GM12891 (cell line): Measurements from ENCODE around the gene INO80C.
"Not testable (repeated sequence)": the region's sequence is repeated elsewhere in the genome, so short reads cannot be mapped to it uniquely, and the experiment has no call there.

ENCODE experiments used
- DNase-seq: peaks from one replicate; pipeline ENCODE4 v3.0.0; 2011; ENCODE audit warnings: low spot score; ENCODE audit not compliant: insufficient read length
- FAIRE-seq: peaks from 2 replicates; lab custom pipeline; 2011; peaks lifted over from hg19 to GRCh38; lab: Jason Lieb, UNC
- PAX5 ChIP-seq: IDR thresholded peaks from 2 replicates; pipeline ENCODE4 v1.6.1; 2011; ENCODE audit warnings: low read length, moderate library complexity, mild to moderate bottlenecking; ENCODE audit not compliant: insufficient read depth, severe bottlenecking
- POLR2A ChIP-seq: IDR thresholded peaks from 2 replicates; pipeline ENCODE4 v1.6.1; 2011; ENCODE audit warnings: low read depth, low read length, control low read depth
- POLR2AphosphoS5 ChIP-seq: IDR thresholded peaks from 2 replicates; pipeline ENCODE4 v1.6.1; 2011; ENCODE audit warnings: low read depth, low read length, control low read depth
- POU2F2 ChIP-seq: IDR thresholded peaks from 2 replicates; pipeline ENCODE4 v1.6.1; 2011; ENCODE audit warnings: low read depth, mild to moderate bottlenecking, control low read depth, low read length, moderate library complexity
- SPI1 ChIP-seq: IDR thresholded peaks from 2 replicates; pipeline ENCODE4 v1.6.1; 2011; ENCODE audit warnings: low read depth, low read length, control low read depth
- TAF1 ChIP-seq: IDR thresholded peaks from 2 replicates; pipeline ENCODE4 v1.6.1; 2011; ENCODE audit warnings: low read depth, low read length, control low read depth

INO80C gene

DNA sequence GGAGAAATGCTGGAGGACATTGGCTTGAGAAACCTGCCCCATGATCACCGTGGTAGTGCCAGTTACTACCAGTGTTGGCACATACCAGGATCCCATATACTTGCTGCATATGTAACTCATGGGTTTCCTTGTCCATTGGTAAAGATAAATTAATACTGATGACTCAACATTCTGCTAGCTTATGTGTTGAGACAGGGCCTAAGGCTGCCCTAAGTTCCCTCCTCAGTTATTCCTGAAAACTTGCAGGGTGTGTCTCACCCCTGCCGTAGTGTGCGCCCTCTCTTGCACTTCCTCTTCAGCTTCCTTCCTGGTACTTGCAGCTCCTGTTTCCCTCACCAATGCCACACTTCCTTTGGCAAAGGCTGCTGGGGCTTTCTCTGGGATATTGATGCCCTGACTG is 4.3 kb upstream of the INO80C start:
- TF ChIP-seq TAF1 (no peak), PAX5 (no peak), SPI1 (no peak), POLR2AphosphoS5 (no peak)
- DNase-seq (no peak), FAIRE-seq (no peak)

DNA sequence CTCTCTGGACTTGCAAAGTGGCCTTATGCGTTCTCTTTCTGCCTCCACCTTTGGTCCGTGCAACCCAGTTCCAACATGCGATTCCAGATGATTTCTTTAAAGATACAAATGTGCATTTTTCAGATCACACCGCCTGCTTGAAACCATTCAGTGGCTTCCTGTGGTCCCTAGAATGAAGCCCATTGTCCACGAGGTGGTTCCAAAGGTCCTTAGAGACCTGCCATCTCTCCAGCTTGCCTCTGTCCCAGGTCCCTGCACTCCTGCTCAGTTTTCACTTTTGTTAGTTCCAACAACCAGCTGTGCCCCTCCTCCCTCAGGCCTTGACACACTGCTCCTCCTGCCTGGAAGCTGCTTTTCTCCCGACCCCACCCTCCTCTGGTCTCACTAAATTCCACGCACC is 3.6 kb upstream of the INO80C start:
- FAIRE-seq, result no peak
- no peak for TF ChIP-seq SPI1
- no peak for TF ChIP-seq TAF1
- TF ChIP-seq POLR2A, result no peak
- TF ChIP-seq PAX5, result no peak
- TF ChIP-seq POU2F2, result no peak
- no peak for TF ChIP-seq POLR2AphosphoS5
- DNase-seq, result no peak

DNA sequence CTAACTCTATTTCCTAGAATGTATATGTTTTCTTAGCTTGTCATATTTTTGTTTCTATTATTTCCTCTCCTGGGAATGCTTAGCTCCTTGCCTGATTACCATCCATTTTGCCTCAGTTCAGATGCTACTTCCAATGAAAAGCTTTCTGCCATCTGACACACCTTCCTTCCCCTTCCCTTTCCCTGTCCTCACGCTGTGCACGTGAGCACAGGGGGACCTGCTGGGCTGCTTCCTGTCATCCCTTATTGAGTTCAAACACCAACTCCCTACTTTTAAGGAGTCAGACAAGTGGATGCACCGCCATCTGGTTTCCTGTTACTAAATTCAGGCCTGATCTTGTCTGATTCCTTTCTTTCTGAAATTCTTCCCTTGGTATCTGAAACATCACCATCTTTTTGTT is 2.4 kb upstream of the INO80C start:
- DNase-seq, result no peak
- TF ChIP-seq TAF1, result no peak
- no peak for TF ChIP-seq PAX5
- no peak for TF ChIP-seq POU2F2
- no peak for TF ChIP-seq POLR2A
- no peak for TF ChIP-seq SPI1
- no peak for TF ChIP-seq POLR2AphosphoS5
- no peak for FAIRE-seq

DNA sequence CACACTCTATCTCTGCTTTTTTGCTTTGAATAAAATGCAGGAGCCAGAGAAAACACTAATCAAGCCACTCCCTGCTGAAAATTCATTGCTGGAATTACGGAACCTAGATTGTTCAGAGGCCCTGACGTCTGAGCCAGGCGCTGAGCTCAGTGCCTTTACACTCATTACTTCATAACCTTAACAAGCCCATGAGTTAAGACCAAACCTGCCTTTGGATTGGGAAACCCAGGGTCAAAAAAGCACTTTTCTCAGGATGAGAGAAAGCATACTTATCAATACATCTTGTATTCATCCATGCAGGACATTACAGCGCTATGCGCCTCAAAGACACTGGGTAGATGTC is 762 bp downstream of the INO80C start:
- FAIRE-seq (peak; percentile 54), DNase-seq (no peak)
- TF ChIP-seq TAF1 (no peak), SPI1 (no peak), POU2F2 (no peak), POLR2A (no peak), PAX5 (no peak), POLR2AphosphoS5 (no peak)

DNA sequence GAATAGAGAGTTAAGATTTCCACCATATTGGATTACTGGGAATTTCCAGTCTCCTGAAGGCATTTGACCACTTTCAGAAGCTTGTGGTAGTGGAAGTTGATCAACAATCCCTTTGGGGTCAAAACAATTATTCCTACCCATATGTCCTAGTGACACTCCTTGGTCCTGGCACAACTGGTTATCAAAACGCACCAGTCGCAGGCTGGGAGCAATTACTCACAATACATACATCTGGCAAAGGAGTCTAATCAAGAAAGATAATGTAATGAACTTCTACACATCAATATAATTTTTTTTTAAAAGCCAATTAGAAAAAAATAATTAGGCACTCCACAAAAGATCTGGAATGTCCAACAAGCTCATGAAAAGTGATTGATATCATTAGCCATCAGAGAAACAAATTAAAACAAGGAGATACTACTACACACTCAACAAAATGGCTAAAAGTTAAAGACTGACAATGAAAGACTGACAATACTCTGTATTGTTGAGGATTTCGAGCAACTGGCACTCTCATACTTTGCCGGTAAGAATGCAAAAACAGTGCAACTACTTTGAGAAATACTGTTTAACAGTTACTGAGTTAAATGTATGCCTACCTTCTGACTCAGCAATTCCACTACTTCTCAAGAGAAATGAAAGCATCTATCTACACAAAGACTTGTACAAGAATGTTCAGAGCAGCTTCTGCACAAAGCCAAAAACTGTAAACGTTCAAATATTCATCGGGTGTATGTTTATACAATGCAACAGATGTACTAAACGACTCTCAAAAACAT is 2.0 kb downstream of the INO80C start:
- TF ChIP-seq TAF1 (no peak), PAX5 (no peak), POLR2A (no peak)
- no peak for DNase-seq
- FAIRE-seq, result no peak

DNA sequence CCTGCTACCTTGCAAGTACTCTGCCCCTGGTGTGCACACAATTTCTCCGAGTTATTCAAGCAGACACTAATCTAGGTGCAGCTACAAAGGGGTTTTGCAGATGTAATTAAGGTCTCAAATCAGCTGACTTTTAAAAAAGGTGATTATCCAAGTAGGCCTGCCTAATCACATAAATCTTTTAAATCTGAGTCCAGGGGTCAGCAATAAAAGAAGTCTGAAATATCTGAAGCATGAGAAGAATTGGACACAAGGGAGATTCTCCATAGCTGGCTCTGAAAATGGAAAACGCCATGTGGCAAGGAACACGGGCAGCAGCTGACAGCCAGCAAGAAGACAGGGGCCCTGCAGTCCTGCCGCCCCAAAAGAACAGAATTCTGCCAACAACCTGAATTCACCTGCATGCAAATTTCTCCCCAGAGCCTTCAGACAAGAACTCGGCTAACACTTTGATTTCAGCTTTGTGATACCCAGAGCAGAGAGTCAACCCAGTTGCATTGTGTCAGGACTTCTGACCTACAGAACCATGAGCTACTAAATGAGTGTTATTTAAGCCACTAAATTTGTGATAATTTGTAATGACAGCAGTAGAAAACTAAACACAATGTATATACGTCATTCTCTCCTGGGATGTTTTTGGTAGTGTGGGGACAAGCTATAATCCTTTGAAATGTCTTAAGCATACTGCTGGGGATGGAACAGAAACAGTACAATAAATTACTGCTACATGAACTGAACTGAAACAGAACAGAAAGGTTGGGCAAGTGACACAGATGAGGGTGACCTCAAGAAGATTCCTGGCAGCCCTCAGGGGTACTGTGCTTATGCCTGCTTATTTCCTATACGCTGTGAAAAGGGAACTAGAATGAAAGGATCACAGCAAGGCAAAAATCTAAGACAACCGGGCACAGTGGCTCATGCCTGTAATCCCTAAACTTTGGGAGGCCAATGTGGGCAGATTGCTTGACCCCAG is 3.2 kb downstream of the INO80C start:
- DNase-seq, result no peak
- TF ChIP-seq POU2F2, result no peak
- no peak for TF ChIP-seq POLR2A
- no peak for FAIRE-seq

DNA sequence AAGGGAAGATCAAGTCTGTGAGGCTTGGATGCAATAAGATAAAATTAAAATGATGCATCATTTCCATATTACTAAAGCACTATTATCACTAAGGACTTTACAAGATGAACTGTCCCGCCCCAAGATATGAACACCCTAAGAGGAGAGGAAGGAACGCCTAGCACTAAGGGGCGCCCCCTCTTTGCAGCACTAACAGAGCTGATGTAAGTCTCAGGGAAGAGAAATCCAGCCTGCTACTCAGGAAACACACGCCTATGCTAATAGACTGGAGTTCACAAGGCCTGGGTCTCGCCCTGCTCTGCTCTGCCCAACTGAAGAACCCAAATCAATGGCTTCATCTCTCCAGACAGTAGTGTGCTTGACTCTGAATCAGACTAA is 6.1 kb downstream of the INO80C start:
- no peak for FAIRE-seq
- TF ChIP-seq PAX5, result no peak
- TF ChIP-seq TAF1, result no peak
- TF ChIP-seq POU2F2, result no peak
- no peak for TF ChIP-seq POLR2A
- no peak for TF ChIP-seq POLR2AphosphoS5
- TF ChIP-seq SPI1, result no peak
- DNase-seq, result no peak

DNA sequence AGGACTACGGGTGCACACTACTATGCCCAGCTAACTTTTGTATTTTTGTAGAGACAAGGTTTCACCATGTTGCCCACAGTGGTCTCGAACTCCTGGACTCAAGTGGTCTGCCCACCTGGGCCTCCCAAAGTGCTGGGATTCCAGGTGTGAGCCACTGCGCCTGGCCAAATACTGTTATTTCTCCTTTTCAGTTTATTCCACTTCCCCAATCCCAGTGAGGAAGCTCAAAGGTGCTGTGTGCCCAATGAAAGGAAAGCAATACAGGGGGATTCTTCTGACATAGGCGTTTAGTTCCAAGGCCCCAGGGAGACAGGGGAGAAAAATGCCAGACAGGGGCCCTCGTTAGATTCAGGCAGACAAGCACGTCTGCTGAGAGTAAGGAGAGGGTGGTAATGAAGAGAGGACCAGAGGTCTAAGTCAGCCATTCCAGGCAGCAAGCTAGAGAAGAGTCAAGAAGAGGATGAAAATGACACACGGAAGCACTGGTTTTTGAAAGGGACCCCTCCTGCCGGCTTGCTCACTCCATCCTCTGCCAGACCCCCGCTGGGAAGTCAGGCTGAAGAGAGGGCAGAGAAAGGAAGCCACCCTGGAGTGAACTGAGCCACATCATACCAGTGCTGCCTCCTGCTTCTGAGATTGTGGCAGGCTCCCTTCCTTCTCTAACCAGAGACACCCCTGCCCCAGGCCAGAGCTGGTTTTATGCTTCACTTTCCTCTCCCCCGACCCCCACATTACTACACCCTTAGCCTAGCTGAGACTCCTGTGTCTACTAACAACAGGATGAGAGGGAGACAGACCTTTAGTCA is 6.7 kb downstream of the INO80C start:
- FAIRE-seq (no peak), DNase-seq (no peak)
- TF ChIP-seq POLR2AphosphoS5 (no peak), PAX5 (no peak), SPI1 (no peak), TAF1 (no peak), POU2F2 (no peak), POLR2A (no peak)

DNA sequence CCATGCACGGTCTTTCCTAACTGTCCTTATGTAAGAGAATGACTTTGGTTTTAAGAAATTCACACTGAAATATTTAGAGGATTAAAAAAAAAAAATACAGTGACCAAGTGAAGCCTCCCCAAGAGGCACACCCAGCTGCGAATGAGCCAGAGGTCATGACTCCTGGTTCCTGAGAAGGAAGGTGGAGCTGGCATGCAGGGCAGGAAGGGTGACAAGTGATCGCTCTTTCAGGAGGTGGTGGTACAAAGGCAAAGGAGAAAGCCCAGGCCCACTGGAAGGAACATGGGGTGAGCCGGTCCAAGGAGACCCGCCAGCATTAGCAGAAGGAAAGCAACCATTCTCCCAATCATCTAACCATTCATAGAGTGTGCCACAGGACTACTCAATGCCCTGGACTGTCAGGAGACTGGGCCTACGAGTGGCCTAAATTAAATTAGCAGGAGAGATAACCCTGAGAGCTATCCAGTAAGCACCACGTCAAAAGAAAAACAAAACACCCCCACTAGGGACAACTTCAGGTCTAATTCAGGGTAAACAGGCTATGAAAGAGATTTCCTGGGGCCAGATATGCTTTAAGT is 7.8 kb downstream of the INO80C start:
- FAIRE-seq, result no peak
- TF ChIP-seq POLR2A, result no peak
- no peak for DNase-seq

DNA sequence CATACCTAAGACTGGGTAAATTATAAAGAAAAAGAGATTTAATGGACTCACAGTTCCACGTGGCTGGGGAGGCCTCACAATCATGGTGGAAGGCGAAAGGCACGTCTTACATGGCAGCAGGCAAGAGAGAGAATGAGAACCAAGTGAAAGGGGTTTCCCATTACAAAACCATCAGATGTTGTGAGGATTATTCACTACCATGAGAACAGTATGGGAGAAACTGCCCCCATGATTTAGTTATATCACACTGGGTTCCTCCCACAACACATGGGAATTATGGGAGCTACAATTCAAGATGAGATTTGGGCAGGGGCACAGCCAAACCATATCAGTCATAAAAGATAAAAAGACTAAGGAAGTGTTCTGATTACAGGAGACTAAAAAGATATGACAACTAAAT is 8.5 kb downstream of the INO80C start:
- not testable (repeated sequence) for FAIRE-seq, DNase-seq

DNA sequence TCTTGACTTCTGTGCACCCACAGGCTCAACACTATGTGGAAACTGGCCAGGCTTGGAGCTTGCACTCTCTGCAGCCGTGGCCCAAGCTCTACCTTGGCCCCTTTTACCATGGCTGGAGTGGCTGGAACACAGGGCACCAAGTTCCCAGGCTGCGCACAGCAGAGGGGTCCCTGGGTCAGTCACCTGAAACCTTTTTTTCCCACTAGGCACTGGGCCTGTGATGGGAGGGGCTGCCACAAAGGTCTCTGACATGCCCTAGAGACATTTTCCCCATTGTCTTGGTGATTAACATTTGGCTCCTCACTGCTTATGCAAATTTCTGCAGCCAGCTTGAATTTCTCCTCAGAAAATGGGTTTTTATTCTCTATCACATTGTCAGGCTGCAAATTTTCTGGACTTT is 9.4 kb downstream of the INO80C start:
- not testable (repeated sequence) for FAIRE-seq, DNase-seq

DNA sequence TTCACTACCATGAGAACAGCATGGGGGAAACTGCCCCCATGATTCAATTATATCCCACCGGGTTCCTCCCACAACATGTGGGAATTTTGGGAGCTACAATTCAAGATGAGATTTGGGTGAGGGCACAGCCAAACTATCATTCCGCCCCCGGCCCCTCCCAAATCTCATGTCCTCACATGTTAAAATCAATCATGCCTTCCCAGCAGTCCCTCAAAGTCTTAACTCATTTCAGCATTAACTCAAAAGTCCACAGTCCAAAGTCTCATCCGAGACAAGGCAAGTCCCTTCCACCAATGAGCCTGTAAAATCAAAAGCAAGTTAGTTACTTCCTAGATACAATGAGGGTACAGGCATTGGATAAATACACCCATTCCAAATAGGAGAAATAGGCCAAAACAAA is 10.2 kb downstream of the INO80C start:
- FAIRE-seq, DNase-seq: not testable (repeated sequence)
